BLaER1 (cell line): ENCODE data around the gene NXNL1.

ENCODE experiments used
- H3K27ac ChIP-seq: shearing (Covaris generic); formaldehyde crosslinking; 2 replicates; pipeline ENCODE4 v1.8.1; 2022
- H3K27me3 ChIP-seq: shearing (Covaris generic); formaldehyde crosslinking; 2 replicates; pipeline ENCODE4 v1.8.1; 2022
- H3K36me3 ChIP-seq: shearing (Covaris generic); formaldehyde crosslinking; 2 replicates; pipeline ENCODE4 v1.8.1; 2022
- H3K4me1 ChIP-seq: shearing (Covaris generic); formaldehyde crosslinking; 2 replicates; pipeline ENCODE4 v1.8.1; 2022
- H3K4me2 ChIP-seq: shearing (Covaris generic); formaldehyde crosslinking; 2 replicates; pipeline ENCODE4 v1.8.1; 2022
- H3K4me3 ChIP-seq: shearing (Covaris generic); formaldehyde crosslinking; 2 replicates; pipeline ENCODE4 v1.8.1; 2022
- H3K9ac ChIP-seq: shearing (Covaris generic); formaldehyde crosslinking; 2 replicates; pipeline ENCODE4 v1.8.1; 2022
- H3K9me3 ChIP-seq: shearing (Covaris generic); formaldehyde crosslinking; 2 replicates; pipeline ENCODE4 v1.8.1; 2022
- H4K20me1 ChIP-seq: shearing (Covaris generic); formaldehyde crosslinking; 2 replicates; pipeline ENCODE4 v1.8.1; 2022
- Cebpa-rat ChIP-seq: shearing (Covaris generic); IDR thresholded peaks from 2 replicates; pipeline ENCODE4 v1.8.1; 2022

NXNL1 gene

GRCh38 chr19:17488593-17489391 is 28.1 kb upstream of the NXNL1 start:
- Histone ChIP-seq H3K27me3 (no peaks in the 10 kb centered on the region), H3K36me3 (peaks cover 11% of the 10 kb centered on the region; the same call in 1 of the 2 replicates), H4K20me1 (no peaks in the 10 kb centered on the region), H3K9me3 (no peaks in the 10 kb centered on the region), H3K4me2 (peak overlapping the region; percentile 97), H3K4me1 (peaks cover 87% of the 10 kb centered on the region), H3K4me3 (peak overlapping the region; percentile 58), H3K27ac (peak overlapping the region; percentile 86), H3K9ac (peak overlapping the region; percentile 72; the same call in 1 of the 2 replicates)
- no peak for TF ChIP-seq Cebpa-rat

GRCh38 chr19:17487284-17488121 is 26.8 kb upstream of the NXNL1 start:
- TF ChIP-seq Cebpa-rat = no peak
- peak overlapping the region; percentile 97 for H3K4me2 ChIP-seq
- peaks cover 78% of the 10 kb centered on the region for H3K4me1 ChIP-seq

GRCh38 chr19:17486545-17487240 is 26.0 kb upstream of the NXNL1 start:
- Histone ChIP-seq H3K4me2 (peak overlapping the region; percentile 71), H3K27me3 (no peaks in the 10 kb centered on the region), H3K4me3 (no peak overlapping the region), H3K36me3 (peaks cover 14% of the 10 kb centered on the region; the same call in 1 of the 2 replicates), H3K9me3 (no peaks in the 10 kb centered on the region), H4K20me1 (no peaks in the 10 kb centered on the region), H3K9ac (no peak overlapping the region), H3K27ac (peak overlapping the region; percentile 66), H3K4me1 (peaks cover 74% of the 10 kb centered on the region)
- no peak for TF ChIP-seq Cebpa-rat

More at GRCh38 chr19:17487284-17488121, 26.8 kb upstream of the NXNL1 start:
- Histone ChIP-seq H3K9me3 (no peaks in the 10 kb centered on the region), H4K20me1 (no peaks in the 10 kb centered on the region), H3K27me3 (no peaks in the 10 kb centered on the region), H3K4me3 (0 out of 2 replicates have a peak overlapping the region, but pooled peaks have one; percentile 58), H3K27ac (peak overlapping the region; percentile 86), H3K36me3 (peaks cover 14% of the 10 kb centered on the region; the same call in 1 of the 2 replicates), H3K9ac (peak overlapping the region; percentile 72; the same call in 1 of the 2 replicates)

GRCh38 chr19:17484520-17485185 is 23.9 kb upstream of the NXNL1 start:
- H4K20me1 ChIP-seq = no peaks in the 10 kb centered on the region
- H3K4me3 ChIP-seq = no peak overlapping the region
- H3K4me1 ChIP-seq = peaks cover 66% of the 10 kb centered on the region
- TF ChIP-seq Cebpa-rat = no peak
- peaks cover 14% of the 10 kb centered on the region; the same call in 1 of the 2 replicates for H3K36me3 ChIP-seq
- no peaks in the 10 kb centered on the region for H3K9me3 ChIP-seq
- H3K9ac ChIP-seq = no peak overlapping the region
- H3K4me2 ChIP-seq = peak overlapping the region; percentile 71
- H3K27me3 ChIP-seq = no peaks in the 10 kb centered on the region
- H3K27ac ChIP-seq = no peak overlapping the region

- H3K9ac ChIP-seq = no peak overlapping the region
- no peaks in the 10 kb centered on the region for H4K20me1 ChIP-seq
- H3K4me3 ChIP-seq = no peak overlapping the region
- H3K36me3 ChIP-seq = peaks cover 14% of the 10 kb centered on the region; the same call in 1 of the 2 replicates
- peaks cover 55% of the 10 kb centered on the region for H3K4me1 ChIP-seq
- no peak for TF ChIP-seq Cebpa-rat
- no peaks in the 10 kb centered on the region for H3K9me3 ChIP-seq
- no peak overlapping the region for H3K27ac ChIP-seq
- no peak overlapping the region for H3K4me2 ChIP-seq
- no peaks in the 10 kb centered on the region for H3K27me3 ChIP-seq
Measured at GRCh38 chr19:17483605-17484002, 22.9 kb upstream of the NXNL1 start.

- TF ChIP-seq Cebpa-rat = no peak
- Histone ChIP-seq H3K27me3 (no peaks in the 10 kb centered on the region), H3K36me3 (peaks cover 14% of the 10 kb centered on the region; the same call in 1 of the 2 replicates), H3K4me1 (peaks cover 50% of the 10 kb centered on the region), H3K4me2 (no peak overlapping the region), H3K9ac (no peak overlapping the region), H3K9me3 (no peaks in the 10 kb centered on the region), H4K20me1 (no peaks in the 10 kb centered on the region), H3K4me3 (no peak overlapping the region), H3K27ac (no peak overlapping the region)
Measured at GRCh38 chr19:17482877-17483604, 22.3 kb upstream of the NXNL1 start.

GRCh38 chr19:17481986-17482385 is 21.3 kb upstream of the NXNL1 start:
- no peak overlapping the region for H3K4me3 ChIP-seq
- no peaks in the 10 kb centered on the region for H4K20me1 ChIP-seq
- peak overlapping the region; percentile 59; the same call in 1 of the 2 replicates for H3K27ac ChIP-seq
- H3K9ac ChIP-seq = no peak overlapping the region
- H3K4me2 ChIP-seq = peak overlapping the region; percentile 30; the same call in 1 of the 2 replicates
- no peaks in the 10 kb centered on the region for H3K9me3 ChIP-seq
- H3K27me3 ChIP-seq = no peaks in the 10 kb centered on the region
- no peak for TF ChIP-seq Cebpa-rat
- H3K36me3 ChIP-seq = peaks cover 14% of the 10 kb centered on the region; the same call in 1 of the 2 replicates
- peaks cover 40% of the 10 kb centered on the region for H3K4me1 ChIP-seq

GRCh38 chr19:17479325-17479791 is 18.6 kb upstream of the NXNL1 start:
- Histone ChIP-seq H3K9ac (no peak overlapping the region; the same call in 1 of the 2 replicates), H3K27me3 (no peaks in the 10 kb centered on the region), H3K4me3 (no peak overlapping the region)

More at GRCh38 chr19:17479325-17479791, 18.6 kb upstream of the NXNL1 start:
- no peak overlapping the region for H3K27ac ChIP-seq
- H3K9me3 ChIP-seq = no peaks in the 10 kb centered on the region
- peaks cover 30% of the 10 kb centered on the region for H3K4me1 ChIP-seq
- no peak for TF ChIP-seq Cebpa-rat
- H4K20me1 ChIP-seq = no peaks in the 10 kb centered on the region
- H3K36me3 ChIP-seq = 0 out of 2 replicates have a peak, but pooled peaks cover 4% of the 10 kb centered on the region
- no peak overlapping the region for H3K4me2 ChIP-seq
